H1 (cell line): ENCODE data around the gene DENND6B.

Experiments
- CBX8 ChIP-seq: fragments of 300-800, 300-1000 bp; sonication (generic); IDR thresholded peaks from 2 replicates; pipeline ENCODE4 v1.7.1; 2016; ENCODE audit warnings: low read depth, low read length, borderline replicate concordance
- CHD1 ChIP-seq: IDR thresholded peaks from 2 replicates; pipeline ENCODE4 v1.6.1; 2012; ENCODE audit warnings: low read depth, low read length, improper control_type of control experiment
- CREB1 ChIP-seq: IDR thresholded peaks from 2 replicates; pipeline ENCODE4 v1.6.1; 2012; ENCODE audit warnings: inconsistent platforms
- EZH2 ChIP-seq: fragments of 200-600 bp; sonication (generic); IDR thresholded peaks from 2 replicates; pipeline ENCODE4 v1.7.1; 2012; ENCODE audit warnings: low read depth, mild to moderate bottlenecking, moderate library complexity, low read length, inconsistent platforms; ENCODE audit not compliant: severe bottlenecking
- POLR2A ChIP-seq, 2 experiments: IDR thresholded peaks; 1 replicate in 1 of 2; 2 replicates in 1 of 2; pipeline ENCODE4 v1.6.1; 2011; ENCODE audit warnings: low read depth in 2 of 2, low read length in 2 of 2, mild to moderate bottlenecking in 2 of 2; ENCODE audit errors: control extremely low read depth in 1 of 2
- RFX5 ChIP-seq: IDR thresholded peaks from 2 replicates; pipeline ENCODE4 v1.6.1; 2011; ENCODE audit warnings: low read depth, low read length, improper control_type of control experiment, borderline replicate concordance
- SP1 ChIP-seq: IDR thresholded peaks from 2 replicates; pipeline ENCODE4 v1.6.1; 2011; ENCODE audit warnings: low read depth, low read length
- YY1 ChIP-seq: IDR thresholded peaks from 2 replicates; pipeline ENCODE4 v1.6.1; 2011; ENCODE audit warnings: low read depth, mild to moderate bottlenecking, low read length
- TF ChIP-seq, protein P1 (sequence below), 3 experiments: IDR thresholded peaks; 1 replicate in 2 of 3; 2 replicates in 1 of 3; pipeline versions ENCODE4 v1.5.1 to v1.6.1; 2011; ENCODE audit warnings: low read length in 3 of 3, mild to moderate bottlenecking in 3 of 3, inconsistent platforms in 2 of 3, low read depth in 1 of 3, moderate library complexity in 1 of 3; ENCODE audit not compliant: insufficient read depth in 1 of 3; ENCODE audit errors: control extremely low read depth in 1 of 3

GRCh38 chr22:50299785-50300619, 26.8 kb downstream of the DENND6B start:
- TF ChIP-seq, protein P1, sequence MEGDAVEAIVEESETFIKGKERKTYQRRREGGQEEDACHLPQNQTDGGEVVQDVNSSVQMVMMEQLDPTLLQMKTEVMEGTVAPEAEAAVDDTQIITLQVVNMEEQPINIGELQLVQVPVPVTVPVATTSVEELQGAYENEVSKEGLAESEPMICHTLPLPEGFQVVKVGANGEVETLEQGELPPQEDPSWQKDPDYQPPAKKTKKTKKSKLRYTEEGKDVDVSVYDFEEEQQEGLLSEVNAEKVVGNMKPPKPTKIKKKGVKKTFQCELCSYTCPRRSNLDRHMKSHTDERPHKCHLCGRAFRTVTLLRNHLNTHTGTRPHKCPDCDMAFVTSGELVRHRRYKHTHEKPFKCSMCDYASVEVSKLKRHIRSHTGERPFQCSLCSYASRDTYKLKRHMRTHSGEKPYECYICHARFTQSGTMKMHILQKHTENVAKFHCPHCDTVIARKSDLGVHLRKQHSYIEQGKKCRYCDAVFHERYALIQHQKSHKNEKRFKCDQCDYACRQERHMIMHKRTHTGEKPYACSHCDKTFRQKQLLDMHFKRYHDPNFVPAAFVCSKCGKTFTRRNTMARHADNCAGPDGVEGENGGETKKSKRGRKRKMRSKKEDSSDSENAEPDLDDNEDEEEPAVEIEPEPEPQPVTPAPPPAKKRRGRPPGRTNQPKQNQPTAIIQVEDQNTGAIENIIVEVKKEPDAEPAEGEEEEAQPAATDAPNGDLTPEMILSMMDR (IDR thresholded peaks at IDR 0.05; ENCODE audit: control extremely low read depth in 1 of 3, insufficient read depth in 1 of 3, low read depth in 1 of 3, low read length in 3 of 3), result no peak
- TF ChIP-seq POLR2A (IDR thresholded peaks at IDR 0.05; ENCODE audit: control extremely low read depth in 1 of 2, low read depth in 2 of 2, low read length in 2 of 2), result no peak
- TF ChIP-seq CREB1, result no peak
- TF ChIP-seq YY1, result peak; percentile 71
- TF ChIP-seq SP1, result no peak
- no peak for TF ChIP-seq EZH2
- no peak for TF ChIP-seq CBX8
- no peak for TF ChIP-seq CHD1
- no peak for TF ChIP-seq RFX5
